ENCODE data around the gene FAM83F. TPM values are rescaled to one million over a fixed set of nuclear protein-coding genes. Genes with fewer than 3 reads are reported as not detected.

The FAM83F gene
- total RNA-seq, 1 experiment from 2014 or later: 33.1 TPM

- no peaks in the 10 kb centered on the region for H3K27me3 Mint-ChIP-seq (ENCODE audit: insufficient read depth, unreplicated experiment)
- no peak overlapping the region for H3K4me3 Mint-ChIP-seq (ENCODE audit: unreplicated experiment)
- CTCF ChIA-PET: interaction anchor here (0.6 kb wide), 1 partner anchor 11 kb away, joined by 3 read pairs; no protein-coding TSS in a partner anchor
- intact Hi-C loops (cut with micrococcal nuclease): no loop called here
- TF ChIP-seq CTCF (IDR thresholded peaks at IDR 0.05; ENCODE audit: unreplicated experiment): no peak
- peaks cover 18% of the 10 kb centered on the region for H3K4me1 Mint-ChIP-seq (ENCODE audit: insufficient read depth, unreplicated experiment)
- H3K27ac Mint-ChIP-seq (ENCODE audit: low read depth, unreplicated experiment): no peak overlapping the region
- POLR2A ChIA-PET: no interaction called here
- no TSS peak for BruUV-seq (replicated peaks)
- no peaks in the 10 kb centered on the region for H3K36me3 Mint-ChIP-seq (ENCODE audit: insufficient read depth, unreplicated experiment)
- no peaks in the 10 kb centered on the region for H3K9me3 Mint-ChIP-seq (ENCODE audit: unreplicated experiment)
- no peak for DNase-seq (ENCODE audit: unreplicated experiment)
Measured at GRCh38 chr22:40050258-40050657, 55.5 kb downstream of the FAM83F start.

GRCh38 chr22:40051322-40051721 lies 56.6 kb downstream of the FAM83F start:
- intact Hi-C loops (cut with micrococcal nuclease): no loop called here
- no peak for TF ChIP-seq CTCF (IDR thresholded peaks at IDR 0.05; ENCODE audit: unreplicated experiment)
- H3K9me3 Mint-ChIP-seq (ENCODE audit: unreplicated experiment): no peaks in the 10 kb centered on the region
- peaks cover 23% of the 10 kb centered on the region for H3K4me1 Mint-ChIP-seq (ENCODE audit: insufficient read depth, unreplicated experiment)
- BruUV-seq (replicated peaks): no TSS peak
- DNase-seq (ENCODE audit: unreplicated experiment): no peak
- H3K27ac Mint-ChIP-seq (ENCODE audit: low read depth, unreplicated experiment): no peak overlapping the region
- ChIA-PET CTCF (interaction anchor here (0.6 to 0.7 kb wide), 2 partner anchors 45 to 485 kb away, joined by 3 to 4 read pairs; no protein-coding TSS in a partner anchor), POLR2A (interaction anchor here (1.2 to 1.3 kb wide), 2 partner anchors 71 to 294 kb away, joined by 3 read pairs; no protein-coding TSS in a partner anchor)
- H3K4me3 Mint-ChIP-seq (ENCODE audit: unreplicated experiment): no peak overlapping the region
- no peaks in the 10 kb centered on the region for H3K36me3 Mint-ChIP-seq (ENCODE audit: insufficient read depth, unreplicated experiment)
- H3K27me3 Mint-ChIP-seq (ENCODE audit: insufficient read depth, unreplicated experiment): no peaks in the 10 kb centered on the region

- peaks cover 3% of the 10 kb centered on the region for H3K36me3 Mint-ChIP-seq (ENCODE audit: insufficient read depth, unreplicated experiment)
- no peak overlapping the region for H3K27ac Mint-ChIP-seq (ENCODE audit: low read depth, unreplicated experiment)
- TF ChIP-seq CTCF (IDR thresholded peaks at IDR 0.05; ENCODE audit: unreplicated experiment): no peak
- ChIA-PET POLR2A (interaction anchor here (0.7 to 4.3 kb wide), 3 partner anchors 9 to 125 kb away, joined by 3 to 47 read pairs (median 7); no protein-coding TSS in a partner anchor), CTCF (no interaction called here)
- intact Hi-C loops (cut with micrococcal nuclease): no loop called here
- H3K4me1 Mint-ChIP-seq (ENCODE audit: insufficient read depth, unreplicated experiment): peaks cover 24% of the 10 kb centered on the region
- H3K4me3 Mint-ChIP-seq (ENCODE audit: unreplicated experiment): no peak overlapping the region
- no TSS peak for BruUV-seq (replicated peaks)
- no peak for DNase-seq (ENCODE audit: unreplicated experiment)
- H3K27me3 Mint-ChIP-seq (ENCODE audit: insufficient read depth, unreplicated experiment): no peaks in the 10 kb centered on the region
- H3K9me3 Mint-ChIP-seq (ENCODE audit: unreplicated experiment): no peaks in the 10 kb centered on the region
Measured at GRCh38 chr22:40053460-40053859, 58.7 kb downstream of the FAM83F start.

GRCh38 chr22:40054486-40054885 lies 59.7 kb downstream of the FAM83F start:
- H3K9me3 Mint-ChIP-seq (ENCODE audit: unreplicated experiment): no peaks in the 10 kb centered on the region
- no peak overlapping the region for H3K27ac Mint-ChIP-seq (ENCODE audit: low read depth, unreplicated experiment)
- H3K4me1 Mint-ChIP-seq (ENCODE audit: insufficient read depth, unreplicated experiment): peaks cover 24% of the 10 kb centered on the region
- no peaks in the 10 kb centered on the region for H3K27me3 Mint-ChIP-seq (ENCODE audit: insufficient read depth, unreplicated experiment)
- ChIA-PET CTCF (interaction anchor here (1.1 to 1.4 kb wide), 3 partner anchors 9 to 140 kb away, joined by 3 to 8 read pairs (median 3); no protein-coding TSS in a partner anchor), POLR2A (interaction anchor here (1.1 to 4.3 kb wide), 3 partner anchors 10 to 291 kb away, joined by 3 to 47 read pairs (median 7); no protein-coding TSS in a partner anchor)
- peaks cover 7% of the 10 kb centered on the region for H3K36me3 Mint-ChIP-seq (ENCODE audit: insufficient read depth, unreplicated experiment)
- intact Hi-C loops (cut with micrococcal nuclease): no loop called here
- TF ChIP-seq CTCF (IDR thresholded peaks at IDR 0.05; ENCODE audit: unreplicated experiment): no peak
- no TSS peak for BruUV-seq (replicated peaks)
- no peak for DNase-seq (ENCODE audit: unreplicated experiment)
- no peak overlapping the region for H3K4me3 Mint-ChIP-seq (ENCODE audit: unreplicated experiment)

All from MCF 10A (cell line).